CD4-positive, alpha-beta T cell (primary cell): Measurements from ENCODE around the gene ITGAE. TPM values are rescaled to one million over a fixed set of nuclear protein-coding genes. Genes with fewer than 3 reads are reported as not detected.

Source experiments
- ATAC-seq: fragments of 200-7000 bp; cut with Tn5 transposase; one replicate; pipeline ENCODE4 v1.10.0; 2022; ENCODE audit warnings: mild to moderate bottlenecking; ENCODE audit not compliant: poor library complexity
- CTCF ChIA-PET: fragments of 350-600 bp; sonication (Branson Sonifier 250); formaldehyde crosslinking; loops from one replicate; lab custom pipeline; 2021; ENCODE audit warnings: antibody characterized with exemption, inconsistent platforms; lab: Charles Lee
- POLR2A ChIA-PET: fragments of 350-600 bp; sonication (Branson Sonifier 250); formaldehyde crosslinking; loops from one replicate; lab custom pipeline; 2021; ENCODE audit warnings: antibody characterized with exemption, inconsistent platforms; lab: Charles Lee
- DNase-seq, 14 experiments: peaks; one replicate each; pipeline ENCODE4 v3.0.0-alpha.2; 2013 to 2020; ENCODE audit warnings: mixed read lengths in 2 of 14
- H3K27ac ChIP-seq, 2 donors: one replicate each; pipeline versions ENCODE4 v1.5.1 to v1.7.0; 2013; ENCODE audit warnings: low read length in 2 of 2, low read depth in 1 of 2, mild to moderate bottlenecking in 1 of 2
- H3K27me3 ChIP-seq, 2 experiments: 1 replicate in 1 of 2; 2 replicates in 1 of 2; pipeline versions ENCODE4 v1.6.1 to v1.7.0; 2013; ENCODE audit warnings: low read length in 2 of 2, control low read depth in 1 of 2, mild to moderate bottlenecking in 1 of 2, moderate library complexity in 1 of 2; ENCODE audit not compliant: insufficient read depth in 2 of 2, control insufficient read depth in 1 of 2
- H3K36me3 ChIP-seq: one replicate; pipeline ENCODE4 v1.6.1; 2013; ENCODE audit warnings: low read length, control low read depth; ENCODE audit not compliant: insufficient read depth
- H3K4me1 ChIP-seq: one replicate; pipeline ENCODE4 v1.6.1; 2013; ENCODE audit warnings: low read length, control low read depth; ENCODE audit not compliant: insufficient read depth
- H3K4me3 ChIP-seq: one replicate; pipeline ENCODE4 v1.5.1; 2013; ENCODE audit warnings: mild to moderate bottlenecking, low read length, moderate library complexity
- H3K9me3 ChIP-seq, 2 experiments: 1 replicate in 1 of 2; 2 replicates in 1 of 2; pipeline versions ENCODE4 v1.6.1 to v1.7.0; 2013; ENCODE audit warnings: low read length in 2 of 2, mild to moderate bottlenecking in 2 of 2, control low read depth in 1 of 2, moderate library complexity in 1 of 2; ENCODE audit not compliant: control insufficient read depth in 1 of 2, insufficient read depth in 1 of 2
- H3K27ac Mint-ChIP-seq: one replicate; pipeline ENCODE4 v1.8.0; 2020; ENCODE audit warnings: mixed read lengths
- H3K27me3 Mint-ChIP-seq: one replicate; pipeline ENCODE4 v1.8.0; 2021; ENCODE audit warnings: mixed read lengths
- H3K36me3 Mint-ChIP-seq: one replicate; pipeline ENCODE4 v1.8.0; 2021; ENCODE audit warnings: low read depth, mixed read lengths
- H3K4me1 Mint-ChIP-seq: one replicate; pipeline ENCODE4 v1.8.0; 2021; ENCODE audit warnings: low read depth, mixed read lengths
- H3K4me3 Mint-ChIP-seq: one replicate; pipeline ENCODE4 v1.8.0; 2020; ENCODE audit warnings: mild to moderate bottlenecking, mixed read lengths
- H3K9me3 Mint-ChIP-seq: one replicate; pipeline ENCODE4 v1.8.0; 2020; ENCODE audit warnings: mixed read lengths
- CTCF ChIP-seq: fragments of 200-600 bp; IDR thresholded peaks from one replicate; pipeline ENCODE4 v1.8.0; 2022; ENCODE audit warnings: antibody characterized with exemption, mild to moderate bottlenecking
- intact Hi-C, 2 experiments: fragments of 100-400 bp; cut with DNase I in 1 of 2; cut with micrococcal nuclease in 1 of 2; formaldehyde crosslinking; loops; one replicate each; pipeline versions ENCODE4 v1.15.1 to v1.9.0; 2023 to 2025; cut with DNase I, micrococcal nuclease
- total RNA-seq, 174 experiments: library from RNA in 2 of 174; stranded (reverse) in 2 of 174; gene quantifications; one replicate each; pipeline ENCODE4 v1.2.3 and lab custom pipeline; 2021 to 2026

The ITGAE gene
- total RNA-seq, 2 experiments from 2014 or later, result 15.8 to 18.3 TPM

DNA sequence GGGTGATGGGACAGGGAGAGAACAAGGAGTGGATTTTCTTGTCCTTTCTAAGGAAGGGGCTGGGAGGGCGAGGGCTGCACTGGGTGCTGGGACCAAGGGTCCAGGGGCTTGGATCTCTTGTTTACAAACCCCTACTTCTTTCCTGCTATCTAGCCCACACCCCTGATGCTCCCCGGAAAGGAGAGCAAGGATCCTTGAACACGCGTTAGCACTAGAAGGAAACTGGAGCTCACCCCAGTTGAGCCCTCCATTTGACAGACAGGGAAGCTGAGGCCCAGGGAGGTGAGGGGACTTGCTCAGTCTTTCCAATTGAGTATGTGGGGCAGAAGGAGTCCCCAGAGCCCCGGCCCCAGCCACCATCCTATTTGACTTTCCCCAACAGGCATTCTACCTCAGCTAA, 4.6 kb upstream of the ITGAE start:
- Histone ChIP-seq H3K27ac (no peak overlapping the region), H3K27me3 (no peaks in the 10 kb centered on the region), H3K9me3 (no peaks in the 10 kb centered on the region), H3K4me3 (no peak overlapping the region), H3K4me1 (peaks cover 9% of the 10 kb centered on the region), H3K36me3 (peaks cover 20% of the 10 kb centered on the region)
- no peak overlapping the region for H3K27ac Mint-ChIP-seq
- ATAC-seq (no peak), DNase-seq (no peak)
- H3K36me3 Mint-ChIP-seq, result peaks cover 31% of the 10 kb centered on the region
- peaks cover 3% of the 10 kb centered on the region for H3K4me1 Mint-ChIP-seq
- ChIA-PET POLR2A (no interaction called here), CTCF (interaction anchor here (1.7 kb wide), 1 partner anchor 68 kb away, joined by 6 read pairs; no protein-coding TSS in a partner anchor)
- no peak for TF ChIP-seq CTCF
- H3K9me3 Mint-ChIP-seq, result no peaks in the 10 kb centered on the region
- H3K27me3 Mint-ChIP-seq, result no peaks in the 10 kb centered on the region
- no peak overlapping the region for H3K4me3 Mint-ChIP-seq
- intact Hi-C loops, result no loop called here

DNA sequence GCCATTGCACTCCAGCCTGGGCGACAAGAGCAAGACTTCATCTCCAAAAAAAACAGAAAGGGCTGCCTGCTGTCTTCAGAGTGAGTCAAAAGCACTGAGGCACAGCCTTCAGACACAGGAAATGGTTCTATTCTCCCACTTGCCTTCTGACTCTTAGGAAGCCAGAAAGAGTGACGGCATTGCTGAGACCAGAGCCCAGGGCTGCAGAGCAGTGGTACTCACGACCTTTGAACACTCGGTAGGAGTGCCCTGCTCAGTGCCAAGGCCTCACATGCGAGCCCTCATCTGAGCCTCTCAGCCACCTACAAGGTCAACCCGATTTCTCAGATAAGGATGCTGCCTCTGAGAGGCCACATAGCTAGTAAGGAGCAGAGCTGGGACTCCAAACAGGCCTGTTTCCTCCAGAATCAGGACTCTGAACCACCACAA, 3.5 kb upstream of the ITGAE start:
- Histone ChIP-seq H3K4me3 (no peak overlapping the region), H3K36me3 (peaks cover 12% of the 10 kb centered on the region), H3K9me3 (no peaks in the 10 kb centered on the region), H3K4me1 (peaks cover 13% of the 10 kb centered on the region), H3K27ac (no peak overlapping the region), H3K27me3 (no peaks in the 10 kb centered on the region)
- CTCF ChIA-PET, result interaction anchor here (1.7 kb wide), 1 partner anchor 67 kb away, joined by 6 read pairs; no protein-coding TSS in a partner anchor
- peaks cover 20% of the 10 kb centered on the region for H3K36me3 Mint-ChIP-seq
- no peak overlapping the region for H3K27ac Mint-ChIP-seq
- H3K9me3 Mint-ChIP-seq, result no peaks in the 10 kb centered on the region
- ATAC-seq, result no peak
- POLR2A ChIA-PET, result no interaction called here
- peaks cover 3% of the 10 kb centered on the region for H3K4me1 Mint-ChIP-seq
- H3K4me3 Mint-ChIP-seq, result no peak overlapping the region
- DNase-seq, result peak in 1 of 14 experiments; percentile 25
- no peaks in the 10 kb centered on the region for H3K27me3 Mint-ChIP-seq
- TF ChIP-seq CTCF, result no peak
- intact Hi-C loops, result no loop called here

- ChIA-PET CTCF (no interaction called here), POLR2A (no interaction called here)
- Mint-ChIP-seq H3K9me3 (no peaks in the 10 kb centered on the region), H3K36me3 (peaks cover 14% of the 10 kb centered on the region), H3K4me3 (no peak overlapping the region), H3K27me3 (no peaks in the 10 kb centered on the region), H3K27ac (no peak overlapping the region), H3K4me1 (peaks cover 3% of the 10 kb centered on the region)
- no peak for ATAC-seq
- Histone ChIP-seq H3K36me3 (peaks cover 10% of the 10 kb centered on the region), H3K27ac (no peak overlapping the region), H3K27me3 (no peaks in the 10 kb centered on the region), H3K4me1 (peaks cover 18% of the 10 kb centered on the region), H3K4me3 (no peak overlapping the region), H3K9me3 (no peaks in the 10 kb centered on the region)
- DNase-seq, result peak in 2 of 14 experiments; percentile 4 to 21
- intact Hi-C loops, result no loop called here
- TF ChIP-seq CTCF, result no peak
These were observed 2.3 kb upstream of the ITGAE start for GRCh38 chr17:3803308-3803640.
